GM19397 (cell line): ENCODE data around the gene SNRNP48.

Source experiments
- ATAC-seq: cut with Tn5 transposase; IDR thresholded peaks from one replicate; pipeline ENCODE4 v1.9.1; 2021; ENCODE audit warnings: mild to moderate bottlenecking, moderate library complexity; ENCODE audit not compliant: unreplicated experiment

Gene SNRNP48, protein sequence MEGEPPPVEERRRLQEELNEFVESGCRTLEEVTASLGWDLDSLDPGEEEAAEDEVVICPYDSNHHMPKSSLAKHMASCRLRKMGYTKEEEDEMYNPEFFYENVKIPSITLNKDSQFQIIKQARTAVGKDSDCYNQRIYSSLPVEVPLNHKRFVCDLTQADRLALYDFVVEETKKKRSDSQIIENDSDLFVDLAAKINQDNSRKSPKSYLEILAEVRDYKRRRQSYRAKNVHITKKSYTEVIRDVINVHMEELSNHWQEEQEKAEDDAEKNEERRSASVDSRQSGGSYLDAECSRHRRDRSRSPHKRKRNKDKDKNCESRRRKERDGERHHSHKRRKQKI

GRCh38 chr6:7589949-7590917, at the start of gene SNRNP48:
Gene SNRNP48 (plus strand): TSS chr6:7590198. CDS start chr6:7590258, 60 bp downstream.
- ATAC-seq, result peak; percentile 99

GRCh38 chr6:7540595-7540994, 49.4 kb upstream of the SNRNP48 start:
- ATAC-seq, result no peak

- no peak for ATAC-seq
Measured at GRCh38 chr6:7541175-7542064, 48.6 kb upstream of the SNRNP48 start, which contains the start of gene DSP. Gene DSP (plus strand): TSS chr6:7541671. CDS start chr6:7541916, 245 bp downstream.

- no peak for ATAC-seq
Measured at GRCh38 chr6:7542065-7542873, 47.7 kb upstream of the SNRNP48 start.

DNA sequence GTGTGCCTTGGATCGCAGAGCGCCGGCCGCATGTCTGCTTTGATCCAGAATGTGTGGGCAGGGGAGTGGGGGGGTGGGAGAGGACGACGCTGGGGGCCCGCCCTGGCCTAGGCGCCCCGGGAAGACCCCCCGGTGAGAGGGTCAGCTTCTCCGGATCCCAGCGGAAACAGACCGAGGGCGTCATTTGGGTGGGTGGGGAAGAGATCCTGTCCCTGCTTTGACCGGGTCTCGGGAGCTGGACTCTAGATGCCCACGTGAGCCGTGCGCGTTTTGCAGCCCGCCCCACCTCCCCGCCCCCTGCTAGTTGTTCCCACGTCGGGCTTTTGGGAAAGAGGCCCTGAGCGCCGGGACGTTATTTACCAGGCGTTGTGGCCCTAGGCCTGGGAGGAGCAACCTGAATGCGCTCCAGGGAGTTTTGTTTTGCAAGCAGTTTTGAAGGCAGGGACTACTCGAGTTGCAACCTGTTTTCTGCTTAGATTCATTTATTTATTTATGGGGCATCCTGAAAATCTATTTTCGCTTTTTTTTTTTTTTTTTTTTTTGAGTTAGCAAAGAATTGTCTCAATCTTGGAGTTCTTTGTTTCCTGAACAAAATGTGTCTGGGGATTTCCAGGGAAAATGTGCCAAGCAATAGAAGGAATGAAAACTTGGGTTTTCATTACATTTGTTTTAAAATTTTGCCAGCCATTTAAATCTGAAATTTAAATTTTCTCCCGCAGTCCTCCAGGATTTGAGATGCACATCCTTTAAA, 46.9 kb upstream of the SNRNP48 start:
- ATAC-seq, result no peak

DNA sequence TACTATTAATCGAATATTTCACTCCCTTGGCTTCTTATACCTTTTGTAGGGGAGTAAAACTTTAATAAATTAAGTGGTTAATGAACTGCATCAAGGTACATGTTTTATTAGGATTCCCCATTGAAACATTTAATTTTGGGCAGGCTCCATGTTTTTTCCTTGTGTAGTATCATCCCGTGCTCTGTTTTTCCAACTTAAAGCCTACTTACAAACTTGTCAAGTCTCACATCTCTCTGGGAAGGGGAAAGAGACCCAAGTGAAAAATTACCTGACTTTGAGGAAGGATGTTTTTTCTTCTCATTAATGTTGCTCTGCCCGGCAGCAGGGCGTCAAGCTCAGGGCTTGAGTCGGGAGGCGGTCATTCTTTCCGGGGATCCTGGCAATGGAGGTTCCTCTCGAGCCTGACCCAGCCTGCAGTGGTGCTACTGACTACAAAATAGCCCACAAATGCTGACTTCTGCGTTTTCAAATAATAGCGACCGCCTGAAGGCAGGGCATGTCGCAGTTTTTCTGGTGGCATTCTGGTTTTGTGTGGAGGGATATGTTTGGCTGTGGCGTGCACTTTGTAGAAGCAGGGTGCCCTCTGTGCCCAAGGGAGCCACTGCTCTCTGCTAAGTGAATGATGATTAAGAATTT, 46.1 kb upstream of the SNRNP48 start:
- no peak for ATAC-seq

DNA sequence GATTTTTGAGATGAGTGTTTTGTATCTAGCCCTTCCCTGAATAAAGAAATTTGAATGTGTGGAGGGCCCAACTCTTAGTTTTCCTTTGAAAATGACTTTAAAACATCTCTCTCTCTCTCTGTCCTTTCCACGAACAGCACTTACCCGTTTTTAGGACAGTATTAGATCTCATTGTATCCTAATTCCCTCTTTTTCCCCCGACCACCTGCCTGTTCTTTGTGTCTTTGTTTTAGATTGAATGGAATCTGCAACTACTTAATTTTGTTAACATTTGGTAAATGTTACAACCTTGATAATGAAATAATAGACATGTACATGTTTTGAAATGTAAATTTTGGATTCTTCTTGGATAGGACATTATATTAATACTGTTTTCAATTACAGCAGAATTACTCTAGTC, 45.4 kb upstream of the SNRNP48 start:
- no peak for ATAC-seq

DNA sequence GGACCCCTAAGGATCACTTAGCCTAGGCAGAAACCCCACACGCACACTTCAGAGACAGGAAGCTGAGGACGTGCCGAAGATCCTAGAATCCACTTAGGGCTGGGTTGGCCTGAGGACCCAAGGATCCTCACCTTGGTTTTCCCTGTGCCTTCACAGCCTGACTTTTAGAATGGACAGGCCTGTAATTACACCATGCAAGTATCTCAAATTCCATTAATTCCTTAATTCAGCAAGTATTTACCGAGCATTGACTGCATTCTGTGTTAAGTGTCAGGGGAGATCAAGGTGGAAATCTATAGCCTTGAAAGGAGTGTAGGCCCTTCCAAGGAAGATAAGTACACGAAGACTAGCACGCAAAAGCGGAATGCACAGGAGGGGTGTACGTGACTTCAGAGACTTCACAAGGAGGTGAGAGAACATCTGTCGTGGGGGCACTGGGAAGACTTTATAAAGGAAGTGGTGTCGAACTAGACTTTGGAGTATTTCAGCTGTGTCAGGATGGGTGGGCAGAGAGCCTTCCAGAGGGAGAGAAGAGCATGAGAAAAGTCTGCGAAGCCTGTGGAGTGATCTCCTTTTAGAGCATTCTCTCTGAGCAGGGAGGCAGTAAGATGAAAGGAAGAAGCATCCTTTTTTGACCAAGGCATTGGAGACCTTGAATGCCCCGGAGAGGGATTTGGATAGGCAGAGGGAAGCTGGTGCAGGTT, 44.5 kb upstream of the SNRNP48 start:
- ATAC-seq, result no peak

- no peak for ATAC-seq
Measured at GRCh38 chr6:7546020-7546369, 44.0 kb upstream of the SNRNP48 start.

GRCh38 chr6:7546383-7546782, 43.6 kb upstream of the SNRNP48 start:
- no peak for ATAC-seq

DNA sequence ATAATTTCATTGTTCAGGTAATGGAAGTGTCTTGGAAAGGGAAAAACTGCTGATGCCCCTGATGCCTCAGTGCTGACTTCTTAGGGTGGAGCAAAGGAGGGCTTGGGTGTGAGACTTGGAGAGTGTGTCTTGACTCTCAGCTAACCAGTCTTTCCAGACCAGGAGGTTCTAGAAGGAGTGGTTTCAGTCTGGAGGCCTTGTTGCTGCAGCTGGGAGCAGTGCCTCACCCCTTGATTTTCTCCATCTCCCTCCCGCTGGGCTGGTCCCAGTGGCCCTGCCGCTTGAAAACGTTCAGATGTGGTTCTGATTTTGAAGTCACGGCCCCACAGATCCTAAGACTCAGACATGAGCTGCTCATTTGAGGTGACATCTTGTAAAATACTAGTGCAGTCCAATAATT, 43.1 kb upstream of the SNRNP48 start:
- ATAC-seq, result no peak

DNA sequence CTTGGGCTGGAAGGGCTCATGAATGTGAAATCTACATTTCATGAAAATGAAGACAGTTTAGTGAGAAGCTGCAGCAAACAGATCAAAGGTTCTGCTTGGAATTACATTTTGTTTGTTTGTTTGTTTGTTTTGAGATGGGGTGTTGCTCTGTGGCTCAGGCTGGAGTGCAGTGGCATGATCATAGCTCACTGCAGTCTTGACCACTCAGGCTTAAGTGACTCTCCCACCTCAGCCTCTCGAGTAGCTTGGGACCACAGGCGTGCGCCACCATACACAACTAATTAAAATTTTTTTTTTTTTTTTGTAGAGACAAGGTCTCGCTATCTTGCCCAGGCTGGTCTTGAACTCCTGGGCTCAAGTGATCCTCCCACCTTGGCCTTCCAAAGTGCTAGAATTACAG, 42.7 kb upstream of the SNRNP48 start:
- ATAC-seq, result no peak

GRCh38 chr6:7550433-7550801, 39.6 kb upstream of the SNRNP48 start:
- no peak for ATAC-seq

DNA sequence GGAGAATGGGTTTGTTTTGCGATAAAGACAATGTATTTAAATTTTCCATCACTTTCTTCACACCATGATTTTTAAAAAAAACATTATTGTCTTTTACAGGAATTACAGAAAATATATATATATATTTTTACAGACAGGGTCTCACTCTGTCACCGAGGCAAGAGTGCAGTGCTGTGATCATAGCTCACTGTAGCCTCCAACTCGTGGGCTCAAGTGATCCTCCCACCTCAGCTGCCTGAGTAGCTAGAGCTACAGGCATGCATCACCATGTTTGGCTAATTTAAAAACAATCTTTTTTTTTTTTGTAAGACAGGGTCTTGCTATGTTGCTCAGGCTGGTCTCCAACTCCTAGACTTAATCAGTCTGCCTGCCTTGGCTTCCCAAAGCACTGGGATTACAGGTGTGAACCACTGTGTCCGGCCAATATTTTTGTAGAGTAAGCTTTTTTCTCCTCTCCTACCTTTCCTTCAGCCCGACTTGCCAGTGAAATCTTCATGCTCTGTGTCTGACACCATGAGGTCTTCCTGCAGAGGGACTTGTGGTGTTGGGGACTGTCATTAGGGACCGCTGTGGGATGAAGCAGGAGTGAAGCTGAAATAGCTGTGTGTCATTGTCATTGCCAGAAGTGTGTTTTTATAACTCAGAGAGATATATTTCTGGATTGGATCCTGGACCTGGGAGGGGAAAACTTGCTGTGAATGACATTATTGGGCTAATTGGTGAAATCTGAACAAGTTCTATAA, 35.3 kb upstream of the SNRNP48 start:
- ATAC-seq, result no peak

DNA sequence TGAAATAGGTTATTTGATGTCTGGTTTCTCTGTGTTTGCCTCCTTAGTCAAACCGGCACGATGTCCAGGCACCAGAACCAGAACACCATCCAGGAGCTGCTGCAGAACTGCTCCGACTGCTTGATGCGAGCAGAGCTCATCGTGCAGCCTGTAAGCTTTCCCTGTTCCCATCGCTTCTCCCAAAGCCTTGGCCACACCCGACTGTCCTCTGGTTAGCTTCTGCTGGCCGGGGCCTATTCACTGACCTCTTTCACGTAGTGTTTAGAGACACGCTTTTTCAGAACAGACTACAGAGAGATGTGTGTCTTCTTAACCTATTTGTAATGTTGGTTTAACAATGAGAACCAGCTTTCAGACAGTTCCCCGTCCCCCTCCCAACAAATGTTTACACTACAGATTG, 34.3 kb upstream of the SNRNP48 start:
- ATAC-seq, result no peak

DNA sequence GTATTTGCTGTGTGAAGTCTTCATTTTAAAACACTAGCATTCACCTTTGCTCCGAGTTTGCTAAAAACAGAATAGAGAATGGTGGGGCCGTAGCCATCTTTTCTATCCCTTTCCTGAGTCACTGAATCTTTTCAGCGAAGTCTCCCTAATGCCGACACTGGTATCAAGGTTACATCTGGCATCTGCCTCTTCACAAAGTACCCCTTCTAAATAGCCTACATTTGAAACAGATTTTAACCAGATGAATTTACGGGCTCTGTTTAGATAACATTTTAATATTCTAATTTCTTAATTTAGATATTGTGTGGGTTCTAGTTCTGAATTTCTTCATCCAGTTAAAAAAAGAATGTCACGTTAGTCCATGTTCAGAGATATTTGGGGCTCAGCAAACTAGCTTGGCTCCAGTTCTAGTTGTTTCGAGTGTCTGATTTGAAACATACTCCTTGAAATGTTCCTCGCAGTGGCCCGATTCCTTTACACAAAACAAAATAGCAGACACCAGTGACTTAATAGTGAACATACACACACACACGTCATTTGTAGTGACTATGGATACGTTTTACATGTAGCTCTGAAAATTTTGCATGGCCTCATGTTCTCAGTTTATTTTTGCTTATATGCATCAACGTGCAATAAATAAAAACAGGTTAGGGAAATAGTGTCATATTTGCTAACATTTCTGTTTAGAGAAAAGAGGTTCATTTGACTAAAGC, 33.4 kb upstream of the SNRNP48 start:
- no peak for ATAC-seq

DNA sequence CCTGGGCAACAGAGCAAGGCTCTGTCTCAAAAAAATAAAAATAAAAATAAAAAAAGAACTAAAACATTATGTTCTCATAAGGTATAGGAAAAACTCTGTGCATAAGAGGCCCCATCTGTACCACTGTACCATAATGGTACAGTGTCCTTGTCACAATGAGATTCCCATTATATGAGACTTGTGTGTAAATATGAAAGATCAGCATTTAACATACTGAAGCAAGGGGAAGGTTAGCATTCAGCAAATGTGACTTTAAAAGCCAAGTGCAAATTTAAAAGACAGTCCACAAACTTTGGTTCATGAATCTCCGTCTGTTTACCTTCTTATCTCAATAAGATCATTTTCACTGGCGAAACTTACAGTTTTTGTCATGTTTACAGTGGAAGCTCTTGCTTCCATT, 32.3 kb upstream of the SNRNP48 start:
- no peak for ATAC-seq
